NT2/D1 (cell line): ENCODE results near the gene MASP1.

Experiments
- DNase-seq: peaks from one replicate; pipeline ENCODE4 v3.0.0-alpha.2; 2011; ENCODE audit warnings: low read depth, low spot score
- H3K27me3 ChIP-seq: 2 replicates; pipeline ENCODE4 v1.6.0; 2011; ENCODE audit warnings: mild to moderate bottlenecking; ENCODE audit not compliant: insufficient read length, insufficient read depth
- H3K36me3 ChIP-seq: 2 replicates; pipeline ENCODE4 v1.6.1; 2011; ENCODE audit warnings: mild to moderate bottlenecking, low read length, mixed read lengths; ENCODE audit not compliant: insufficient read depth, insufficient read length
- H3K4me1 ChIP-seq: 2 replicates; pipeline ENCODE4 v1.5.1; 2011; ENCODE audit not compliant: insufficient read depth, insufficient read length
- H3K4me3 ChIP-seq: 2 replicates; pipeline ENCODE4 v1.5.1; 2011; ENCODE audit warnings: low read depth; ENCODE audit not compliant: insufficient read length
- H3K9ac ChIP-seq: 2 replicates; pipeline ENCODE4 v1.6.0; 2011; ENCODE audit warnings: low read depth; ENCODE audit not compliant: insufficient read length
- H3K9me3 ChIP-seq: 2 replicates; pipeline ENCODE4 v1.5.1; 2011; ENCODE audit warnings: mild to moderate bottlenecking, low read length; ENCODE audit not compliant: insufficient read depth
- SUZ12 ChIP-seq: IDR thresholded peaks from 2 replicates; pipeline ENCODE4 v1.6.1; 2011; ENCODE audit not compliant: insufficient read length, insufficient read depth; ENCODE audit errors: extremely low read depth
- YY1 ChIP-seq: IDR thresholded peaks from 2 replicates; pipeline ENCODE4 v1.6.1; 2011; ENCODE audit not compliant: insufficient read length, insufficient read depth
- ZNF274 ChIP-seq: IDR thresholded peaks from 2 replicates; pipeline ENCODE4 v1.6.1; 2011; ENCODE audit warnings: mild to moderate bottlenecking, low read depth, low read length

The MASP1 gene

DNA sequence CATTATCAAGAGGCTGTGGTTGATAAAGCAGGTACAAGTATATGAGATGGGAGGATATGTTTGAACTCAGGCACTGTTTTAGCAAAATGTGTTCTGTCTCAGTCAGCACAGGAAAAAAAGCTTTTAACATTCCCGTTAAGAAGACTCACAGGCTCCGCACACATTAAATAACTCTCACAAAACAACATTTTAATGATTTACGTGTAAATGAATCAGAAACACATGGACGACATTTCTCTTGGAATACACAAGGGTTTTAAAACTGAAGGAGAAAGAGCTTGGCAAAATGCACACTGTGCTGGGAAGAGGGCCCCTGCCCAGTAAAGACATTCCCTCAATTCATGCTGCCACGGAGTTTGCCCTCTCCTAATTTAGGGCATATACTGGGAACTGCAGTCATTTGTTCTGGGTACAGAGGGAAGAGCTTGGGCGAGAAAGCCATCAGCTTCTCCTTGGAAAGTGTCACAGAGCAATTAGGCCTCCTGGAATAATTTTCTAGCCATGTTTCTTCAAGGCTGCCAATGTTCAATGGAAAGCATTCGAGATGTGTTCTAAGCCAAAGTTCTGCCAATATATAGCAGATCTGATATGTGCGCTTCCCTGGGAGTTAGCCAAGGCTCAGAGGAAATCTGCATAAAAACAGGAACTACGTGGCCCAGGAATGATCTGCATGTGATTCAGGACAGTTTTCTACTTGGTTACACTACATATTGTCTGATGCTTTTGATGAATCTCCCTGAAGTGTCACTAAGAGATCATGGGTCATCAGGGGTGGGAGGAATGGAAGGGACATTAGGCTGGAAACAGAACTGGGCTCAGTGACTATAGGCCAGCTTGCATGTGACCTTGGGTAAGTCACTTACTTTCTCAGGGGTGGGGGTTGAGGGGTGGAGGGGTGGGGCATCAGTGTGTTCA is 2.2 kb upstream of the MASP1 start:
- H3K4me3 ChIP-seq, result no peak overlapping the region

DNA sequence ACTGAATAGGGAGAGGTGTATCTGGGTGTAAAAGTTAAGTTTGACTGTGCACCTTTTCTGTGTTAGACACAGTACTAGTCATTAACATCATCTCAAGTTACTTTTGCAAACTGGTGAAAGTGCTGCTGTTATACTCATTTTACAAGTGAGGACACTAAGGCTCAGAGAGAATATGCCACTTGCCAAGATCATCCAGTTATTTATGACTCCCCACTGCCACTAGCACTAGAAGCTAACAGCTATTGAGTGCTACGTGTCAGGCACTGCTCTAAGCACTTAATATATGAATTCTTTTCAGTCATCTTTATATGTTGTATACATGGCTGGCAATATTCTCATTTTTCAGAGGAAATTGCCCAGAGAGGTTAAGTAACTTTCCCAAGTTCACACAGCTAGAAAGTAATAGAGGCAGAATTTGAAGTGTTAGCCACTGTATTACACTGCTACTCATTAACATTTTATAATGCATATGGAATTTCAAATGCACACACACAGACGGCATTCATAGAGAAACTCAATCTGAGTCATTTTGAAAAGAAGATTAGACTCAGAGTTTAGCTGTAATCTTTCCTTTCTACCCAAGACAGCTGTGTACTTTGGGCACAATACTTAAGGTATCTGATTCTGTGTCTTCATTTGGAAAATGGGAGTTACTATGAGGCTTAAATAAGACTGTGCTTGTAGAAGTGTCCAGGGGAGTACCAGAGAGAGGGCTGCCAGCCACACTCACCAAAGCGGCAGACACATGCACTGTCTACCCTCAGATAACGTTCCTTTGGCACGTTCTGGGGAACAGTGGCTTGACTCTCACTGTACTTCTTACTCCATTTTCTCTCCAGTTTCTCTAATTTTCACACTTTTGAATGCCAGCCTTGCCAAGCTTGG is 1.3 kb upstream of the MASP1 start:
- Histone ChIP-seq H3K9me3 (no peaks in the 10 kb centered on the region), H3K4me3 (no peak overlapping the region), H3K4me1 (no peaks in the 10 kb centered on the region), H3K36me3 (no peaks in the 10 kb centered on the region), H3K27me3 (no peaks in the 10 kb centered on the region), H3K9ac (no peak overlapping the region)
- no peak for TF ChIP-seq ZNF274
- TF ChIP-seq SUZ12, result no peak
- no peak for DNase-seq

More for the DNA sequence above, 2.2 kb upstream of the MASP1 start:
- Histone ChIP-seq H3K9me3 (no peaks in the 10 kb centered on the region), H3K4me1 (no peaks in the 10 kb centered on the region), H3K9ac (no peak overlapping the region), H3K27me3 (no peaks in the 10 kb centered on the region), H3K36me3 (no peaks in the 10 kb centered on the region)
- no peak for DNase-seq
- no peak for TF ChIP-seq YY1
- no peak for TF ChIP-seq SUZ12
- no peak for TF ChIP-seq ZNF274

DNA sequence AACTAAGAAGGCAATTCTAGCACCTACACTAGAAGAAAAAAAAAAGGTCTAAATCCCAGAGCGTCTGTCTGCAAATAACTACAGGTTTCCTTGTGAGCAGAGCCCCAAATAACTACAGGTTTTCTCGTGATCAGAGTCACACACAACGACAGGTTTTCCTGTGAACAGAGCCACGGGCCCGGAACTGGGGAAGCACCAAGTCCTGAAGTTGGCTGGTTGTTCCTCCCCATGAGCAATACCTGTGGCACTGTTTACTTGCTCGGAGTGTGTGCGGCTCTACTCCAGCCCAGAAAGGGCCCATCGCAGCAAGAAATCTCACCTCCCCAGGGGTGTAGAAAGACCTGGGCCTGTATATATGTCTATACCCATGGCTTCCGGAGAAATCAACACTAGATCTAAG is 644 bp upstream of the MASP1 start:
- no peak for TF ChIP-seq SUZ12
- TF ChIP-seq YY1, result no peak
- TF ChIP-seq ZNF274, result no peak
- Histone ChIP-seq H3K4me3 (no peak overlapping the region), H3K36me3 (no peaks in the 10 kb centered on the region), H3K27me3 (no peaks in the 10 kb centered on the region), H3K4me1 (no peaks in the 10 kb centered on the region), H3K9me3 (no peaks in the 10 kb centered on the region), H3K9ac (no peak overlapping the region)
- DNase-seq, result no peak

DNA sequence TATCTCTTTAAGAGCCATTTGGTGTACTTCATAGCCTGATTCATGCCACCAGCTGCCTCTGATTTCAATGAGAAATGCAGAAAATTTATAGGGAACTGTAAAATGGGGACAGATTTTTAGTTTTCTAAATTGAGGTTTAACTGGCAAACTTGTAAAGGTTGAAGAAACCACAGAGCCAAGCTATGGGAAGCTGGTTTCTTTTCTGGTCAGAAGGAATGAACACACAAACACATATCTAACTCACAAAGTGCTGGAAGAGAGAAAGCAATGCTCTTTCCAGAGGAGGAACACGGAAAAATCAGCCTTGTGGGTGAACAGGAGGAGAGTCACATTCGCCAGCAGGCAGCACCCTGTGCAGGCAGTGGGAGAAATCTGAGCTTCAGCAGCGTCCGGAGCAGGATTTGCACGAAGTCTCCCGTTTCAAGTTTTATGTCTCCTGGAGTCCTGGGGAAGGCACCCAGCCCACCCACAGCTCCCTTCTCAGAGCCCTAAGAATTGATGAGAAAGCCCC is 481 bp downstream of the MASP1 start:
- no peaks in the 10 kb centered on the region for H3K36me3 ChIP-seq
- peak overlapping the region; percentile 22 for H3K9ac ChIP-seq
- peak overlapping the region; percentile 41 for H3K4me3 ChIP-seq
- no peaks in the 10 kb centered on the region for H3K27me3 ChIP-seq
- H3K4me1 ChIP-seq, result no peaks in the 10 kb centered on the region
- no peak for DNase-seq
- no peaks in the 10 kb centered on the region for H3K9me3 ChIP-seq
- TF ChIP-seq YY1 (no peak), ZNF274 (no peak), SUZ12 (no peak)

DNA sequence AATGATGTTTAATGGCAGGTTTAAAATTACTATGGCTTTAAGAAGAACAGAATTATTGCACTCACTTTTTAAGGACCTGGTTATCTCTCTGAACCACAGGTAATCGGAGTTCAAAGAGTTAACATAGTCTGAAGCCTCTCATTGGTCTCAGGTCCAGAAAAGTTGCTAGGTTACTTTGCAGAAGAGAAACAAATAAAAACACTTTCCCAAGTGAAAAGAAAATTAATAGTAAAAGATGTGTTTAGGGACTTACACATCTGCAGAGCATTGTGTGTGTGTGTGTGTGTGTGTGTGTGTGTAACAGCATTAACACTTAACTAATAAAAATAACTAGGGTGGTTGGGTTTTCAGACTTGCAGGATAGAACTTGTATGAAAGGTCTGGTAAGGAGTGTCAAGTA is 1.0 kb downstream of the MASP1 start:
- H3K9ac ChIP-seq, result no peak overlapping the region
- no peaks in the 10 kb centered on the region for H3K27me3 ChIP-seq
- H3K4me3 ChIP-seq, result no peak overlapping the region
- H3K4me1 ChIP-seq, result no peaks in the 10 kb centered on the region
- H3K36me3 ChIP-seq, result no peaks in the 10 kb centered on the region
- no peak for DNase-seq
- no peaks in the 10 kb centered on the region for H3K9me3 ChIP-seq
- TF ChIP-seq SUZ12 (no peak), ZNF274 (no peak), YY1 (no peak)

DNA sequence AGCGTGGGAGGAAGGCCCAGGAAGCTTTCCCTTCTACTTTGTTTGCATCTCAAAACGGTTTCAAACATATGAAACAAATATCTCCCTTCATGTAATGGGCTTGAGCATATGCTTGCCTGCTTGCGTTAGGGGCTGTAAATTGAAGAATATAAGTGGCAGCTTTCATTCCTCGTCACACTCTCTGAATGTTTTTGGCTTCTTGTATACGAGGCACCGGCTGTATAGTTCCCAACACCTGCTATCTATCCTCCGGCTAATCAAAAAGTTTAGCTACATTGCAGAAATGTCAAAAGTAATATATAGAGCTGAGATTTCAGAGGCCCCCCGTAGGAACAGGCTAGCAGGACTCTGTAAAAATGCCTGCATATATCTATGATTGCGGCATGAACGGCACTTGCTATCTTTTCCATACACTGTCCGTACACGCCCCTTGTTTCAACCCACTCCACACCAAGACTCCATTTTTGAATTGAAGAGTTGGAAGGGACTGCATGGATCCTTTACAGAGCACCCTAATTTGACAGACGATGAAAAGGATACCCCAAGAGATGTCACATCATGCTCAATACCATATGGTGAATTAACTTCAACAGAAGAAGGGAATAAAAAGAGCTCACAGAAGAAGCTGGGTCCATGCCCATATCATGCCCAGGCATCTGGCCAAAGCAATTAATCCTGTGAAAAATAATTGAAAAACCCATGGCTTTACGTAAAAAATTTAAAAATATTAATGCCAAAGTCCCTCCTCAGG is 2.5 kb downstream of the MASP1 start:
- Histone ChIP-seq H3K36me3 (no peaks in the 10 kb centered on the region), H3K9ac (no peak overlapping the region), H3K9me3 (no peaks in the 10 kb centered on the region), H3K4me1 (no peaks in the 10 kb centered on the region), H3K4me3 (no peak overlapping the region), H3K27me3 (no peaks in the 10 kb centered on the region)
- TF ChIP-seq ZNF274, result no peak
- TF ChIP-seq SUZ12, result no peak
- no peak for TF ChIP-seq YY1
- DNase-seq, result no peak

DNA sequence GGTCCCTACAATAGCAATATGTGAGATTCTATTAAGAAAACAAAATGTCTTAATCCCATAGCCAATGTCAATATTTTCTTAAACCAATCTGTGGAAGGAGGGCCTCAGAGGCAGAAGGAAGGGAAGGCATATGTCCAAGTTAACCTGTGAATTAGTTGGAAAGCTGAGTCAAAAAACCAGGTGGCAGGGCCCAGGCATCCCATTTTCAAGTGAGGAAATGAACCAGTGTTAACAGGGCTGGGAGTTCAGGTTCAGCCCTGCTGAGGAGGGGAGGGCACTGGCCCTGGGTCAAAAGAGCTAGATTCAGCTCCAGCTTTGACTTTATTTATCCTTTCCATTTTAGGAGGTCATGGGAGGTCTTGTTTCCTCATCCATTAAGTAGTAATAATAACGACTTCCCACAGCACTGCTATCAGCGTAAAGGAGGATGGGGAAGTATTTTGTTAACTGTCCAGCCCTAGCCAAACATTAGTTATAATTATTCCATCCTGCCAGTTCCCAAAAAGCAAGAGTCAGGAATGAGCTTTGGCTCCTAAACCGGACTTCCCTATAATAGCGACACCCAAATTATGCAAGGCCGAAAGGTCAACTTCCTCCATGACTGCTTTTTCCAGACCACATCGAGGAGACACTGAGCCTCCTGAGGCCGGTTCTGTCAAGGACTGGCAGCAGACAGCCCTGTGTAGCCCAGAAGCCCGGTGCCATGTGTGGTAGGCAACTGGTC is 3.2 kb downstream of the MASP1 start:
- no peak for TF ChIP-seq SUZ12
- no peak for TF ChIP-seq YY1
- TF ChIP-seq ZNF274, result no peak
- Histone ChIP-seq H3K36me3 (no peaks in the 10 kb centered on the region), H3K27me3 (no peaks in the 10 kb centered on the region), H3K9ac (no peak overlapping the region), H3K4me1 (no peaks in the 10 kb centered on the region), H3K4me3 (no peak overlapping the region), H3K9me3 (no peaks in the 10 kb centered on the region)
- no peak for DNase-seq
